Germinal center (tissue), 1 donor: Measurements from ENCODE around the gene TREH.
"Not testable (repeated sequence)": the region's sequence is repeated elsewhere in the genome, so short reads cannot be mapped to it uniquely, and the experiment has no call there.

Experiments
- DNase-seq: peaks from one replicate; pipeline ENCODE4 v3.0.0; 2012; ENCODE audit warnings: mixed read lengths, low spot score

Gene TREH

GRCh38 chr11:118679483-118679882 is at the start of gene TREH:
Gene TREH, minus strand, starts transcription at chr11:118679650. Its CDS starts 23 bp downstream, at chr11:118679627.
- no peak for DNase-seq

- DNase-seq: not testable (repeated sequence)
Measured at GRCh38 chr11:118728112-118728511, 48.7 kb upstream of the TREH start.

GRCh38 chr11:118727721-118728066 is 48.2 kb upstream of the TREH start:
- DNase-seq: not testable (repeated sequence)

GRCh38 chr11:118727001-118727720 is 47.7 kb upstream of the TREH start:
- not testable (repeated sequence) for DNase-seq

GRCh38 chr11:118721478-118722015 is 42.1 kb upstream of the TREH start:
- not testable (repeated sequence) for DNase-seq

GRCh38 chr11:118720740-118721139 is 41.3 kb upstream of the TREH start:
- not testable (repeated sequence) for DNase-seq

- not testable (repeated sequence) for DNase-seq
Measured at GRCh38 chr11:118720078-118720477, 40.6 kb upstream of the TREH start.

- not testable (repeated sequence) for DNase-seq
Measured at GRCh38 chr11:118718562-118718961, 39.1 kb upstream of the TREH start.

GRCh38 chr11:118717733-118718132 is 38.3 kb upstream of the TREH start:
- DNase-seq: not testable (repeated sequence)

- DNase-seq: not testable (repeated sequence)
Measured at GRCh38 chr11:118717221-118717620, 37.8 kb upstream of the TREH start.

- no peak for DNase-seq
Measured at GRCh38 chr11:118715837-118716260, 36.4 kb upstream of the TREH start.

- no peak for DNase-seq
Measured at GRCh38 chr11:118715245-118715831, 35.9 kb upstream of the TREH start.

- no peak for DNase-seq
Measured at GRCh38 chr11:118714816-118715215, 35.4 kb upstream of the TREH start.

GRCh38 chr11:118714416-118714815 is 35.0 kb upstream of the TREH start:
- DNase-seq: not testable (repeated sequence)

GRCh38 chr11:118708296-118708695 is 28.8 kb upstream of the TREH start:
- no peak for DNase-seq

GRCh38 chr11:118706546-118706825 is 27.0 kb upstream of the TREH start:
- DNase-seq: no peak

GRCh38 chr11:118705791-118706545 is 26.5 kb upstream of the TREH start:
- no peak for DNase-seq

- DNase-seq: peak; percentile 25
Measured at GRCh38 chr11:118705111-118705741, 25.8 kb upstream of the TREH start.

GRCh38 chr11:118703563-118704106 is 24.2 kb upstream of the TREH start:
- no peak for DNase-seq

GRCh38 chr11:118699506-118700220 is 20.2 kb upstream of the TREH start:
- no peak for DNase-seq

- DNase-seq: no peak
Measured at GRCh38 chr11:118697346-118697745, 17.9 kb upstream of the TREH start.
